ENCODE data around the gene CDH4. TPM values are rescaled to one million over a fixed set of nuclear protein-coding genes. Genes with fewer than 3 reads are reported as not detected.

CDH4 gene
- total RNA-seq, 2 donors from 2014 or later = not detected

DNA sequence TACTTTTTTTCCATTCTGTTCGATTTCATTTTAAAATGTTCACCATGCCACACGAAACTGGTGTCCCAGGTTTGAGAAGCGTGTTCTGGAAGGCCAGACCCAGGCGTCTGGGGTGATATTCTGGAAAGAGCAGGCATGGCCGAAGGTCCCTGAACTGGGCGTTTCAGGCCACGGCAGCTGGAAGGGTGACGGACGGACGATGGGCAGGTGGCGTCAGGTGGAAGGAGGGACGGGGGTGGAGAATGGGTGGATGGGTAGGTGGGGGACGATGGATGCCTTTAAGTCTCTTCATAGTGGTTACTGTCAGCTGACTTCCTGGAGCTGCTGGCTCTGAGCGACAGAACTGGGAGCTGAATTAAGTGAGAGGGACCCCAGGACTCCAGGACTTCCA is 44.6 kb downstream of the CDH4 start:
- no peaks in the 10 kb centered on the region for H3K9me3 ChIP-seq
- H3K4me3 ChIP-seq = no peak overlapping the region
- TF ChIP-seq, protein P1, sequence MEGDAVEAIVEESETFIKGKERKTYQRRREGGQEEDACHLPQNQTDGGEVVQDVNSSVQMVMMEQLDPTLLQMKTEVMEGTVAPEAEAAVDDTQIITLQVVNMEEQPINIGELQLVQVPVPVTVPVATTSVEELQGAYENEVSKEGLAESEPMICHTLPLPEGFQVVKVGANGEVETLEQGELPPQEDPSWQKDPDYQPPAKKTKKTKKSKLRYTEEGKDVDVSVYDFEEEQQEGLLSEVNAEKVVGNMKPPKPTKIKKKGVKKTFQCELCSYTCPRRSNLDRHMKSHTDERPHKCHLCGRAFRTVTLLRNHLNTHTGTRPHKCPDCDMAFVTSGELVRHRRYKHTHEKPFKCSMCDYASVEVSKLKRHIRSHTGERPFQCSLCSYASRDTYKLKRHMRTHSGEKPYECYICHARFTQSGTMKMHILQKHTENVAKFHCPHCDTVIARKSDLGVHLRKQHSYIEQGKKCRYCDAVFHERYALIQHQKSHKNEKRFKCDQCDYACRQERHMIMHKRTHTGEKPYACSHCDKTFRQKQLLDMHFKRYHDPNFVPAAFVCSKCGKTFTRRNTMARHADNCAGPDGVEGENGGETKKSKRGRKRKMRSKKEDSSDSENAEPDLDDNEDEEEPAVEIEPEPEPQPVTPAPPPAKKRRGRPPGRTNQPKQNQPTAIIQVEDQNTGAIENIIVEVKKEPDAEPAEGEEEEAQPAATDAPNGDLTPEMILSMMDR (IDR thresholded peaks at IDR 0.05) = no peak
- H3K27me3 ChIP-seq (replicated peaks; ENCODE audit: insufficient read depth) = no peaks in the 10 kb centered on the region
- ATAC-seq (ENCODE audit: insufficient number of reproducible peaks, low FRiP score, low read depth) = no peak
- no peak overlapping the region for H3K27ac ChIP-seq
- no peaks in the 10 kb centered on the region for H3K4me1 ChIP-seq (ENCODE audit: control insufficient read depth in 1 of 2, low read depth in 2 of 2)
- no peaks in the 10 kb centered on the region for H3K36me3 ChIP-seq
- no peak for DNase-seq (ENCODE audit: low spot score)

DNA sequence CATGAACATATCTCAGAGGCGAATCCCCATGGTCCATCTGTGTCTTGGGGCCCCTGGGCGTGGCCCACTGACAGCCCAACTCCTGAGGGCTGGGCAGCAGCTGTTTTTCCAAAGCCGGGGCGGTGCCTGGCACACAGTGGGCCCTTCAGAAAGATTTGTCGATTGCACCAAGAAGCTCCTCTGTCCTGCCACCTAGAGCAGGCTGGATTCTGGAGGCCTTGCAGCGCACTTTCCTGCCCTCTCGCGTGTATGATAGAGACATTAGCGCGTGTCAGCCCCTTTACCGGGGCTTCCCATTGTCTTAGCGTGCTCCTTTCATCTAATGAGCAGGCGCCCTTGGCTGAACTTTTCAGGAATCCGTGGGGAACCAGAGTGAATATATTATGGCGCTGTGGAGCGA is 45.4 kb downstream of the CDH4 start:
- no peaks in the 10 kb centered on the region for H3K27me3 ChIP-seq (replicated peaks; ENCODE audit: insufficient read depth)
- H3K27ac ChIP-seq = no peak overlapping the region
- no peak overlapping the region for H3K4me3 ChIP-seq
- H3K4me1 ChIP-seq (ENCODE audit: control insufficient read depth in 1 of 2, low read depth in 2 of 2) = no peaks in the 10 kb centered on the region
- no peaks in the 10 kb centered on the region for H3K9me3 ChIP-seq
- no peak for DNase-seq (ENCODE audit: low spot score)
- ATAC-seq (ENCODE audit: insufficient number of reproducible peaks, low FRiP score, low read depth) = no peak
- TF ChIP-seq, protein P1 (IDR thresholded peaks at IDR 0.05) = no peak
- no peaks in the 10 kb centered on the region for H3K36me3 ChIP-seq

GRCh38 chr20:61297986-61298385 is 45.9 kb downstream of the CDH4 start:
- DNase-seq (ENCODE audit: low spot score) = no peak
- TF ChIP-seq, protein P1 (IDR thresholded peaks at IDR 0.05) = no peak
- Histone ChIP-seq H3K4me1 (ENCODE audit: control insufficient read depth in 1 of 2, low read depth in 2 of 2) (no peaks in the 10 kb centered on the region), H3K9me3 (no peaks in the 10 kb centered on the region), H3K36me3 (no peaks in the 10 kb centered on the region), H3K27me3 (replicated peaks; ENCODE audit: insufficient read depth) (no peaks in the 10 kb centered on the region), H3K4me3 (no peak overlapping the region), H3K27ac (no peak overlapping the region)
- ATAC-seq (ENCODE audit: insufficient number of reproducible peaks, low FRiP score, low read depth) = no peak

DNA sequence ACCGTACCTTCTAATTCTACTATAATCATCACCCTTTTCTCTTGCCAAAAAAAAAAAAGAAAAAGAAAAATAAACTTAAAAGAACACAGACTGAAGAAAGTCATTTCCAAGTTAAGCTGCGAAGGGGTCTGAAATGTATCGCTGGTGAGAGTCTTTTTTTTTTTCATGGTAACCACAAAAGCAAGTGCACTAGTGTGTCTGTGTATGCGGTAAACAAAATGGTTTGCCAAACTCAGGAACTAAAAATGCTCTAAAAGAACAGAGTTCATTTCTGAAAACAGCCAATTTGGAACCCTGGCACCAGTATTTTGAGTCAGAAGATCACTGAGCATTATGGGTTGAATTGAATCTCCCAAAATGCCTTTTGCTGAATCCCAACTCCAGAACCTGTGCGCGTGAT is 46.6 kb downstream of the CDH4 start:
- ATAC-seq (ENCODE audit: insufficient number of reproducible peaks, low FRiP score, low read depth) = no peak
- no peak overlapping the region for H3K4me3 ChIP-seq

DNA sequence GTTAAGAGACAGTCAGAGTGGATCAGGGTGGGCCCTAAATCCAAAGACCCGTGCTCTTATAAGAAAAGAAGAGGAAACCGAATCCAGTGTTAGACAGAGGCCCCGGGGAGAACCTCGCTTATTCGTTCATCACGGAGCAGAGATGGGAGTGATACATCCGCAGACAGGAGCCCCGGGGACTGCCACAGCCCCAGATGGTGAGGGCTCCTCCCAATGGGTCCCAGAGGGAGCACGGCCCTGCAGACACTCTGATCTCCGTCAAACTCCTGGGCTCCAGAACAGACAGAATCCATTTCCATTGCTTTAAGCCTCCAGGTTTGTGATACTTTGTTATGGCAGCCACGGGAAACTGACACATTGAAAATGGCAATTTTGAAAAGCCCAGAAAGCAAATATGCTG is 47.0 kb downstream of the CDH4 start:
- Histone ChIP-seq H3K9me3 (no peaks in the 10 kb centered on the region), H3K27me3 (replicated peaks; ENCODE audit: insufficient read depth) (no peaks in the 10 kb centered on the region), H3K4me3 (no peak overlapping the region), H3K27ac (no peak overlapping the region), H3K36me3 (no peaks in the 10 kb centered on the region), H3K4me1 (ENCODE audit: control insufficient read depth in 1 of 2, low read depth in 2 of 2) (no peaks in the 10 kb centered on the region)
- DNase-seq (ENCODE audit: low spot score) (no peak), ATAC-seq (ENCODE audit: insufficient number of reproducible peaks, low FRiP score, low read depth) (no peak)
- TF ChIP-seq, protein P1 (IDR thresholded peaks at IDR 0.05) = no peak

More for the DNA sequence above, 46.6 kb downstream of the CDH4 start:
- no peaks in the 10 kb centered on the region for H3K4me1 ChIP-seq (ENCODE audit: control insufficient read depth in 1 of 2, low read depth in 2 of 2)
- TF ChIP-seq, protein P1 (IDR thresholded peaks at IDR 0.05) = no peak
- DNase-seq (ENCODE audit: low spot score) = no peak
- H3K9me3 ChIP-seq = no peaks in the 10 kb centered on the region
- H3K36me3 ChIP-seq = no peaks in the 10 kb centered on the region
- H3K27ac ChIP-seq = no peak overlapping the region
- no peaks in the 10 kb centered on the region for H3K27me3 ChIP-seq (replicated peaks; ENCODE audit: insufficient read depth)
